Measurements from ENCODE around the gene CCNK.
A peak's percentile ranks its signal among the peaks of the same experiment; 100 is the strongest.

CCNK gene

GRCh38 chr14:99473458-99473857 lies 7.8 kb upstream of the CCNK start:
- no peak overlapping the region for H3K4me3 ChIP-seq (ENCODE audit: low read depth, low read length)
- no peak for TF ChIP-seq CTCF (IDR thresholded peaks at IDR 0.05; ENCODE audit: borderline replicate concordance, insufficient read depth, low read depth, low read length)

- no peak for TF ChIP-seq CTCF (IDR thresholded peaks at IDR 0.05; ENCODE audit: borderline replicate concordance, insufficient read depth, low read depth, low read length)
- H3K4me3 ChIP-seq (ENCODE audit: low read depth, low read length) = no peak overlapping the region
Measured at GRCh38 chr14:99475179-99475578, 6.0 kb upstream of the CCNK start.

- no peak overlapping the region for H3K4me3 ChIP-seq (ENCODE audit: low read depth, low read length)
- TF ChIP-seq CTCF (IDR thresholded peaks at IDR 0.05; ENCODE audit: borderline replicate concordance, insufficient read depth, low read depth, low read length) = no peak
Measured at GRCh38 chr14:99475660-99476059, 5.5 kb upstream of the CCNK start.

GRCh38 chr14:99476864-99477263 lies 4.3 kb upstream of the CCNK start:
- H3K4me3 ChIP-seq (ENCODE audit: low read depth, low read length) = no peak overlapping the region
- no peak for TF ChIP-seq CTCF (IDR thresholded peaks at IDR 0.05; ENCODE audit: borderline replicate concordance, insufficient read depth, low read depth, low read length)

- H3K4me3 ChIP-seq (ENCODE audit: low read depth, low read length) = no peak overlapping the region
- no peak for TF ChIP-seq CTCF (IDR thresholded peaks at IDR 0.05; ENCODE audit: borderline replicate concordance, insufficient read depth, low read depth, low read length)
Measured at GRCh38 chr14:99478128-99478527, 3.1 kb upstream of the CCNK start.

GRCh38 chr14:99479160-99479905 lies 1.9 kb upstream of the CCNK start:
- peak overlapping the region; percentile 83 for H3K4me3 ChIP-seq (ENCODE audit: low read depth, low read length)

More at GRCh38 chr14:99479160-99479905, 1.9 kb upstream of the CCNK start:
- TF ChIP-seq CTCF (IDR thresholded peaks at IDR 0.05; ENCODE audit: borderline replicate concordance, insufficient read depth, low read depth, low read length) = no peak
